Retinal pigment epithelial cell (primary cell): ENCODE measurements around the gene CARS2.

Experiments used
- DNase-seq: peaks from one replicate; pipeline ENCODE4 v3.0.0-alpha.2; 2010; ENCODE audit warnings: low read depth
- H3K4me3 ChIP-seq: 2 replicates; pipeline ENCODE4 v1.5.1; 2011; ENCODE audit warnings: mild to moderate bottlenecking, low read length, control low read depth, moderate library complexity
- CTCF ChIP-seq: conservative IDR thresholded peaks from 2 replicates; pipeline ENCODE4 v1.5.1; 2011; ENCODE audit warnings: low read depth, low read length, control low read depth, inconsistent platforms

The CARS2 gene

GRCh38 chr13:110657196-110657595 lies 48.7 kb downstream of the CARS2 start:
- no peak overlapping the region for H3K4me3 ChIP-seq
- no peak for DNase-seq
- TF ChIP-seq CTCF: no peak

GRCh38 chr13:110653851-110654250 lies 52.1 kb downstream of the CARS2 start:
- DNase-seq: no peak
- TF ChIP-seq CTCF: no peak
- no peak overlapping the region for H3K4me3 ChIP-seq

GRCh38 chr13:110653271-110653670 lies 52.6 kb downstream of the CARS2 start:
- no peak overlapping the region for H3K4me3 ChIP-seq
- TF ChIP-seq CTCF: no peak
- no peak for DNase-seq

GRCh38 chr13:110652764-110653163 lies 53.2 kb downstream of the CARS2 start:
- no peak overlapping the region for H3K4me3 ChIP-seq
- TF ChIP-seq CTCF: no peak
- no peak for DNase-seq

- no peak overlapping the region for H3K4me3 ChIP-seq
- DNase-seq: no peak
- TF ChIP-seq CTCF: no peak
Observed at GRCh38 chr13:110652231-110652730, 53.6 kb downstream of the CARS2 start.

- TF ChIP-seq CTCF: no peak
- no peak overlapping the region for H3K4me3 ChIP-seq
- no peak for DNase-seq
Observed at GRCh38 chr13:110651726-110652230, 54.1 kb downstream of the CARS2 start.

GRCh38 chr13:110651271-110651670 lies 54.6 kb downstream of the CARS2 start:
- TF ChIP-seq CTCF: no peak
- DNase-seq: no peak
- no peak overlapping the region for H3K4me3 ChIP-seq
